Gastroesophageal sphincter (tissue), 4 donors: Measurements from ENCODE around the gene ASPG. TPM values are rescaled to one million over a fixed set of nuclear protein-coding genes. Genes with fewer than 3 reads are reported as not detected.

Experiments used
- ATAC-seq: fragments of 150-250 bp; one replicate; pipeline ENCODE4 v1.9.1; 2016; ENCODE audit warnings: mild to moderate bottlenecking, moderate library complexity
- H3K27ac ChIP-seq, 4 donors: fragments of 200-600 bp; sonication (generic) in 3 of 4; 1 replicate in 3 of 4; 2 replicates in 1 of 4; pipeline ENCODE4 v1.5.1; 2016 to 2019
- H3K27me3 ChIP-seq: fragments of 200-600 bp; sonication (generic); one replicate; pipeline ENCODE4 v1.5.1; 2019
- H3K36me3 ChIP-seq, 2 donors: fragments of 200-600 bp; sonication (generic); one replicate each; pipeline ENCODE4 v1.5.1; 2019; ENCODE audit warnings: control low read depth in 1 of 2
- H3K4me1 ChIP-seq, 3 donors: fragments of 200-600 bp; sonication (generic); 1 replicate in 2 of 3; 2 replicates in 1 of 3; pipeline ENCODE4 v1.5.1; 2016 to 2019; ENCODE audit warnings: control low read depth in 2 of 3
- H3K4me3 ChIP-seq, 2 donors: fragments of 200-600 bp; sonication (generic); one replicate each; pipeline ENCODE4 v1.5.1; 2019; ENCODE audit warnings: mild to moderate bottlenecking in 1 of 2, moderate library complexity in 1 of 2
- H3K9me3 ChIP-seq, 3 donors: fragments of 200-600 bp; sonication (generic); one replicate each; pipeline ENCODE4 v1.5.1; 2017 to 2019; ENCODE audit warnings: control low read depth in 2 of 3
- CTCF ChIP-seq, 4 experiments: fragments of 200-600 bp in 2 of 4; fragments of 450-650 bp in 2 of 4; sonication (generic) in 1 of 4; IDR thresholded peaks; one replicate each; pipeline ENCODE4 v1.5.1; 2017 to 2019; ENCODE audit warnings: antibody characterized with exemption in 4 of 4, mild to moderate bottlenecking in 2 of 4, moderate library complexity in 2 of 4
- EP300 ChIP-seq: sonication (generic); formaldehyde crosslinking; IDR thresholded peaks from one replicate; pipeline ENCODE4 v1.6.1; 2017; ENCODE audit warnings: antibody characterized with exemption, mild to moderate bottlenecking
- POLR2A ChIP-seq, 2 donors: fragments of 450-650 bp; IDR thresholded peaks; one replicate each; pipeline ENCODE4 v1.6.1; 2017; ENCODE audit warnings: antibody characterized with exemption in 2 of 2, mild to moderate bottlenecking in 2 of 2, moderate library complexity in 1 of 2
- POLR2AphosphoS5 ChIP-seq: sonication (generic); formaldehyde crosslinking; IDR thresholded peaks from one replicate; pipeline ENCODE4 v1.6.1; 2017; ENCODE audit warnings: antibody characterized with exemption
- WGBS, 2 donors: methylation state at CpG; one replicate each; pipeline ENCODE4 v1.1.5; 2018; ENCODE audit warnings: low coverage in 1 of 2; 5-methylcytosine and 5-hydroxymethylcytosine counted together
- total RNA-seq, 4 donors: library from RNA; depleted of rRNA; stranded (reverse); fragments of >200 nt; gene quantifications; one replicate each; pipeline ENCODE4 v1.1.0, GENCODE V29; 2016

ASPG gene
- total RNA-seq, 4 donors from 2014 or later, result 0.13 to 1.1 TPM; not detected in 2

GRCh38 chr14:104073764-104074163 lies 11.7 kb upstream of the ASPG start:
- Histone ChIP-seq H3K4me3 (no peak overlapping the region), H3K27ac (no peak overlapping the region), H3K4me1 (peaks cover 0 to 9% (median 0%) of the 10 kb centered on the region in 3 donors), H3K36me3 (no peaks in the 10 kb centered on the region), H3K9me3 (peaks cover 0 to 14% (median 0%) of the 10 kb centered on the region in 3 donors), H3K27me3 (peaks cover 59% of the 10 kb centered on the region)
- 65 to 86% methylated on average over 1 to 4 of the region's 4 CpGs for WGBS, 2 donors
- ATAC-seq, result no peak
- no peak for TF ChIP-seq POLR2AphosphoS5
- TF ChIP-seq POLR2A (IDR thresholded peaks at IDR 0.05), result no peak
- no peak for TF ChIP-seq EP300
- TF ChIP-seq CTCF (IDR thresholded peaks at IDR 0.05), result no peak

GRCh38 chr14:104075530-104076151 lies 9.9 kb upstream of the ASPG start:
- peaks cover 40% of the 10 kb centered on the region for H3K27me3 ChIP-seq
- no peak overlapping the region for H3K27ac ChIP-seq
- H3K9me3 ChIP-seq, result peaks cover 0 to 14% (median 0%) of the 10 kb centered on the region in 3 donors
- TF ChIP-seq POLR2A (IDR thresholded peaks at IDR 0.05) (no peak), CTCF (IDR thresholded peaks at IDR 0.05) (no peak), POLR2AphosphoS5 (no peak), EP300 (no peak)
- H3K36me3 ChIP-seq, result no peaks in the 10 kb centered on the region
- H3K4me3 ChIP-seq, result no peak overlapping the region
- WGBS, 2 donors, result 5 to 11% methylated on average over 4 to 6 of the region's 6 CpGs
- H3K4me1 ChIP-seq, result peaks cover 0 to 9% (median 0%) of the 10 kb centered on the region in 3 donors
- ATAC-seq, result no peak

GRCh38 chr14:104076743-104077142 lies 8.8 kb upstream of the ASPG start:
- no peak for ATAC-seq
- H3K4me1 ChIP-seq, result peaks cover 0 to 9% (median 0%) of the 10 kb centered on the region in 3 donors
- 38 to 73% methylated on average over 2 to 5 of the region's 5 CpGs for WGBS, 2 donors
- H3K36me3 ChIP-seq, result no peaks in the 10 kb centered on the region
- H3K9me3 ChIP-seq, result peaks cover 0 to 14% (median 0%) of the 10 kb centered on the region in 3 donors
- peaks cover 36% of the 10 kb centered on the region for H3K27me3 ChIP-seq
- H3K27ac ChIP-seq, result no peak overlapping the region
- TF ChIP-seq POLR2A (IDR thresholded peaks at IDR 0.05) (no peak), EP300 (no peak), CTCF (IDR thresholded peaks at IDR 0.05) (no peak), POLR2AphosphoS5 (no peak)
- no peak overlapping the region for H3K4me3 ChIP-seq

GRCh38 chr14:104078031-104078455 lies 7.5 kb upstream of the ASPG start:
- 0 to 5% methylated on average over 2 to 6 of the region's 7 CpGs for WGBS, 2 donors
- Histone ChIP-seq H3K4me1 (peaks cover 0 to 9% (median 0%) of the 10 kb centered on the region in 3 donors), H3K27ac (no peak overlapping the region), H3K36me3 (no peaks in the 10 kb centered on the region), H3K27me3 (peaks cover 42% of the 10 kb centered on the region), H3K9me3 (peaks cover 0 to 11% (median 0%) of the 10 kb centered on the region in 3 donors), H3K4me3 (no peak overlapping the region)
- TF ChIP-seq POLR2AphosphoS5 (no peak), CTCF (IDR thresholded peaks at IDR 0.05) (peak in 3 of 4 experiments; percentile 96 to 98 (median 97))
- peak; percentile 89 for ATAC-seq
